Smooth muscle cell (in vitro differentiated cells): ENCODE results near the gene CAPN5. TPM values are rescaled to one million over a fixed set of nuclear protein-coding genes. Genes with fewer than 3 reads are reported as not detected.

Source experiments
- DNase-seq: peaks from one replicate; lab custom pipeline; 2025; ENCODE audit not compliant: unreplicated experiment; lab: John Stamatoyannopoulos, UW
- H2AFZ ChIP-seq: fragments of 200-600 bp; sonication (generic); 2 replicates; pipeline ENCODE4 v1.6.0; 2016; ENCODE audit warnings: antibody characterized with exemption, low read depth, mild to moderate bottlenecking
- H3F3A ChIP-seq: fragments of 200-600 bp; sonication (generic); 2 replicates; pipeline ENCODE4 v1.6.0; 2017; ENCODE audit warnings: antibody characterized with exemption, low read depth
- H3K27ac ChIP-seq: fragments of 200-600 bp; sonication (generic); 2 replicates; pipeline ENCODE4 v1.5.1; 2016; ENCODE audit warnings: low read depth, mild to moderate bottlenecking
- H3K27me3 ChIP-seq: fragments of 200-600 bp; sonication (generic); 2 replicates; pipeline ENCODE4 v1.6.1; 2016; ENCODE audit warnings: low read depth, mild to moderate bottlenecking
- H3K36me3 ChIP-seq: fragments of 200-600 bp; sonication (generic); 2 replicates; pipeline ENCODE4 v1.5.1; 2016; ENCODE audit warnings: low read depth
- H3K4me1 ChIP-seq: fragments of 200-600 bp; sonication (generic); 2 replicates; pipeline ENCODE4 v1.5.1; 2016; ENCODE audit warnings: low read depth
- H3K4me2 ChIP-seq: fragments of 200-600 bp; sonication (generic); 2 replicates; pipeline ENCODE4 v1.6.0; 2016; ENCODE audit warnings: mild to moderate bottlenecking
- H3K4me3 ChIP-seq: fragments of 200-600 bp; sonication (generic); 2 replicates; pipeline ENCODE4 v1.5.1; 2016; ENCODE audit warnings: mild to moderate bottlenecking
- H3K79me2 ChIP-seq: fragments of 200-600 bp; sonication (generic); 2 replicates; pipeline ENCODE4 v1.6.0; 2016; ENCODE audit warnings: low read depth, mild to moderate bottlenecking
- H3K9ac ChIP-seq: fragments of 200-600 bp; sonication (generic); 2 replicates; pipeline ENCODE4 v1.6.0; 2016; ENCODE audit warnings: low read depth
- H3K9me3 ChIP-seq: fragments of 200-600 bp; sonication (generic); replicated peaks from 2 replicates; pipeline ENCODE4 v1.5.1; 2016; ENCODE audit warnings: low read depth
- H4K20me1 ChIP-seq: fragments of 200-600 bp; sonication (generic); 2 replicates; pipeline ENCODE4 v1.6.0; 2016; ENCODE audit warnings: low read depth
- CTCF ChIP-seq: fragments of 200-600 bp; sonication (generic); IDR thresholded peaks from 2 replicates; pipeline ENCODE4 v1.5.1; 2017; ENCODE audit warnings: borderline replicate concordance, mild to moderate bottlenecking, antibody characterized with exemption; ENCODE audit not compliant: insufficient read depth, poor library complexity, severe bottlenecking
- WGBS: methylation state at CpG from one replicate; pipeline ENCODE4 v1.1.7; 2016; ENCODE audit warnings: low lambda C conversion rate; 5-methylcytosine and 5-hydroxymethylcytosine counted together
- polyA plus RNA-seq: library from polyadenylated mRNA; unstranded; fragments of >200 nt; fragmentation: Nextera tagmentation; extraction: Ambion mirVana; gene quantifications from 2 replicates; pipeline ENCODE4 v1.2.1, GENCODE V29; 2016
- total RNA-seq: library from RNA; depleted of rRNA; stranded (reverse); fragments of >200 nt; gene quantifications from 2 replicates; pipeline ENCODE4 v1.2.3, GENCODE V29; 2014

CAPN5 gene
- total and polyA plus RNA-seq, 2 experiments from 2014 or later: 15.5 to 23.1 TPM

GRCh38 chr11:77035580-77035979 lies 31.2 kb upstream of the CAPN5 start:
- no peaks in the 10 kb centered on the region for H3K79me2 ChIP-seq
- H3K36me3 ChIP-seq: no peaks in the 10 kb centered on the region
- H3K27me3 ChIP-seq: peaks cover 28% of the 10 kb centered on the region
- H3K27ac ChIP-seq: no peak overlapping the region
- no peak for TF ChIP-seq CTCF
- H3K4me3 ChIP-seq: no peak overlapping the region
- H3K9me3 ChIP-seq: no peaks in the 10 kb centered on the region
- no peaks in the 10 kb centered on the region for H4K20me1 ChIP-seq
- no peak for DNase-seq
- WGBS: 86% methylated on average over 5 of the region's 5 CpGs
- no peaks in the 10 kb centered on the region for H3K4me1 ChIP-seq
- no peak overlapping the region for H3K9ac ChIP-seq
- no peaks in the 10 kb centered on the region for H3F3A ChIP-seq
- H3K4me2 ChIP-seq: no peak overlapping the region
- H2AFZ ChIP-seq: no peak overlapping the region

- DNase-seq: no peak
- H3K4me2 ChIP-seq: no peak overlapping the region
- H3K4me3 ChIP-seq: no peak overlapping the region
- no peaks in the 10 kb centered on the region for H3K4me1 ChIP-seq
- no peak overlapping the region for H3K9ac ChIP-seq
- no peaks in the 10 kb centered on the region for H3K36me3 ChIP-seq
- 78% methylated on average over 5 of the region's 5 CpGs for WGBS
- H3F3A ChIP-seq: no peaks in the 10 kb centered on the region
- no peak overlapping the region for H3K27ac ChIP-seq
- H3K27me3 ChIP-seq: peaks cover 26% of the 10 kb centered on the region
- H3K9me3 ChIP-seq: no peaks in the 10 kb centered on the region
- no peak overlapping the region for H2AFZ ChIP-seq
- no peaks in the 10 kb centered on the region for H4K20me1 ChIP-seq
- no peaks in the 10 kb centered on the region for H3K79me2 ChIP-seq
- no peak for TF ChIP-seq CTCF
These were observed 30.4 kb upstream of the CAPN5 start for GRCh38 chr11:77036398-77036797.

GRCh38 chr11:77037057-77037456 lies 29.7 kb upstream of the CAPN5 start:
- H2AFZ ChIP-seq: no peak overlapping the region
- H3K36me3 ChIP-seq: no peaks in the 10 kb centered on the region
- H3F3A ChIP-seq: no peaks in the 10 kb centered on the region
- H3K4me1 ChIP-seq: no peaks in the 10 kb centered on the region
- no peaks in the 10 kb centered on the region for H3K79me2 ChIP-seq
- H3K9me3 ChIP-seq: no peaks in the 10 kb centered on the region
- no peak overlapping the region for H3K4me3 ChIP-seq
- WGBS: 85% methylated on average over 10 of the region's 10 CpGs
- H3K4me2 ChIP-seq: no peak overlapping the region
- H3K9ac ChIP-seq: no peak overlapping the region
- peaks cover 26% of the 10 kb centered on the region for H3K27me3 ChIP-seq
- no peaks in the 10 kb centered on the region for H4K20me1 ChIP-seq
- DNase-seq: no peak
- no peak overlapping the region for H3K27ac ChIP-seq
- no peak for TF ChIP-seq CTCF

GRCh38 chr11:77038029-77038824 lies 28.5 kb upstream of the CAPN5 start:
- Histone ChIP-seq H3K79me2 (no peaks in the 10 kb centered on the region), H4K20me1 (no peaks in the 10 kb centered on the region), H3K9me3 (no peaks in the 10 kb centered on the region), H2AFZ (no peak overlapping the region), H3K27ac (no peak overlapping the region), H3K36me3 (no peaks in the 10 kb centered on the region), H3K4me3 (no peak overlapping the region), H3K4me2 (no peak overlapping the region), H3F3A (no peaks in the 10 kb centered on the region), H3K9ac (no peak overlapping the region), H3K27me3 (peaks cover 26% of the 10 kb centered on the region), H3K4me1 (no peaks in the 10 kb centered on the region)
- no peak for TF ChIP-seq CTCF
- WGBS: 77% methylated on average over 10 of the region's 10 CpGs
- DNase-seq: no peak
